ENCODE measurements around the gene CYP2A13. TPM values are rescaled to one million over a fixed set of nuclear protein-coding genes. Genes with fewer than 3 reads are reported as not detected.
"Not testable (repeated sequence)": the region's sequence is repeated elsewhere in the genome, so short reads cannot be mapped to it uniquely, and the experiment has no call there.

CYP2A13 gene
- total RNA-seq, 2 experiments from 2014 or later: not detected

- H3K9me2 ChIP-seq (ENCODE audit: insufficient read depth, low read length): no peaks in the 10 kb centered on the region
- H3K36me3 ChIP-seq (ENCODE audit: insufficient read depth, low read length): no peaks in the 10 kb centered on the region
- ChIA-PET CTCF (ENCODE audit: unreplicated experiment) (no interaction called here), POLR2A (no interaction called here)
- BruUV-seq (replicated peaks): no TSS peak
- no peak for TF ChIP-seq EZH2phosphoT487 (IDR thresholded peaks at IDR 0.05; ENCODE audit: borderline replicate concordance, low read depth, low read length)
- TF ChIP-seq CTCF (conservative IDR thresholded peaks at IDR 0.05; ENCODE audit: low read length): no peak
- DNase-seq (ENCODE audit: low spot score): no peak
- H4K20me1 ChIP-seq (ENCODE audit: insufficient read depth, low read length): no peaks in the 10 kb centered on the region
- H3K4me2 ChIP-seq (ENCODE audit: low read length): no peak overlapping the region
- H3K9me3 ChIP-seq (ENCODE audit: low read length): no peaks in the 10 kb centered on the region
- H3K79me2 ChIP-seq (ENCODE audit: insufficient read depth, low read depth, low read length): no peaks in the 10 kb centered on the region
- no peak overlapping the region for H3K4me3 ChIP-seq (ENCODE audit: low read depth, low read length, poor library complexity, severe bottlenecking)
- H3K4me1 ChIP-seq (ENCODE audit: insufficient read depth, low read length, poor library complexity, severe bottlenecking): no peaks in the 10 kb centered on the region
- no peak overlapping the region for H3K27ac ChIP-seq (ENCODE audit: low read depth, low read length, poor library complexity, severe bottlenecking)
- H2AFZ ChIP-seq (ENCODE audit: low read length): no peak overlapping the region
- intact Hi-C loops (cut with micrococcal nuclease; ENCODE audit: unreplicated experiment): no loop called here
Measured at GRCh38 chr19:41112728-41113290, 24.6 kb downstream of the CYP2A13 start.

- Histone ChIP-seq H3K4me1 (ENCODE audit: insufficient read depth, low read length, poor library complexity, severe bottlenecking) (no peaks in the 10 kb centered on the region), H2AFZ (ENCODE audit: low read length) (no peak within 1 kb of the TSS), H3K9me3 (ENCODE audit: low read length) (no peaks in the 10 kb centered on the region), H3K4me3 (ENCODE audit: low read depth, low read length, poor library complexity, severe bottlenecking) (no peak within 1 kb of the TSS), H4K20me1 (ENCODE audit: insufficient read depth, low read length) (no peaks in the 10 kb centered on the region), H3K27ac (ENCODE audit: low read depth, low read length, poor library complexity, severe bottlenecking) (no peak within 1 kb of the TSS), H3K9me2 (ENCODE audit: insufficient read depth, low read length) (no peaks in the 10 kb centered on the region), H3K79me2 (ENCODE audit: insufficient read depth, low read depth, low read length) (no peaks in the 10 kb centered on the region), H3K36me3 (ENCODE audit: insufficient read depth, low read length) (no peaks in the 10 kb centered on the region), H3K4me2 (ENCODE audit: low read length) (no peak within 1 kb of the TSS)
- no TSS peak for BruUV-seq (replicated peaks)
- intact Hi-C loops (cut with micrococcal nuclease; ENCODE audit: unreplicated experiment): no loop called here
- DNase-seq (ENCODE audit: low spot score): no peak
- POLR2A ChIA-PET: no interaction called here
- CTCF ChIA-PET (ENCODE audit: unreplicated experiment): no interaction called here
- TF ChIP-seq EZH2phosphoT487 (IDR thresholded peaks at IDR 0.05; ENCODE audit: borderline replicate concordance, low read depth, low read length): no peak
- no peak for TF ChIP-seq CTCF (conservative IDR thresholded peaks at IDR 0.05; ENCODE audit: low read length)
Measured at GRCh38 chr19:41114132-41114531, 25.9 kb downstream of the CYP2A13 start, which contains the start of gene CYP2F1. Gene CYP2F1, plus strand, starts transcription at chr19:41114432. Its CDS starts 1,757 bp downstream, at chr19:41116189.

GRCh38 chr19:41116261-41116660 is 28.0 kb downstream of the CYP2A13 start:
- DNase-seq (ENCODE audit: low spot score): no peak
- H3K27ac ChIP-seq (ENCODE audit: low read depth, low read length, poor library complexity, severe bottlenecking): no peak overlapping the region
- H3K4me1 ChIP-seq (ENCODE audit: insufficient read depth, low read length, poor library complexity, severe bottlenecking): no peaks in the 10 kb centered on the region
- BruUV-seq (replicated peaks): no TSS peak
- intact Hi-C loops (cut with micrococcal nuclease; ENCODE audit: unreplicated experiment): no loop called here
- H4K20me1 ChIP-seq (ENCODE audit: insufficient read depth, low read length): no peaks in the 10 kb centered on the region
- H3K79me2 ChIP-seq (ENCODE audit: insufficient read depth, low read depth, low read length): no peaks in the 10 kb centered on the region
- no peaks in the 10 kb centered on the region for H3K9me3 ChIP-seq (ENCODE audit: low read length)
- TF ChIP-seq CTCF (conservative IDR thresholded peaks at IDR 0.05; ENCODE audit: low read length): no peak
- TF ChIP-seq EZH2phosphoT487 (IDR thresholded peaks at IDR 0.05; ENCODE audit: borderline replicate concordance, low read depth, low read length): no peak
- no peak overlapping the region for H2AFZ ChIP-seq (ENCODE audit: low read length)
- H3K4me3 ChIP-seq (ENCODE audit: low read depth, low read length, poor library complexity, severe bottlenecking): no peak overlapping the region
- H3K4me2 ChIP-seq (ENCODE audit: low read length): no peak overlapping the region
- H3K36me3 ChIP-seq (ENCODE audit: insufficient read depth, low read length): no peaks in the 10 kb centered on the region
- H3K9me2 ChIP-seq (ENCODE audit: insufficient read depth, low read length): no peaks in the 10 kb centered on the region
- CTCF ChIA-PET (ENCODE audit: unreplicated experiment): no interaction called here
- POLR2A ChIA-PET: no interaction called here

GRCh38 chr19:41120929-41121911 is 33.0 kb downstream of the CYP2A13 start:
- H3K4me1 ChIP-seq (ENCODE audit: insufficient read depth, low read length, poor library complexity, severe bottlenecking); H3K9me2 ChIP-seq (ENCODE audit: insufficient read depth, low read length); H3K36me3 ChIP-seq (ENCODE audit: insufficient read depth, low read length); POLR2A ChIA-PET; H3K9me3 ChIP-seq (ENCODE audit: low read length); H3K79me2 ChIP-seq (ENCODE audit: insufficient read depth, low read depth, low read length); CTCF ChIA-PET (ENCODE audit: unreplicated experiment); H3K4me2 ChIP-seq (ENCODE audit: low read length); H2AFZ ChIP-seq (ENCODE audit: low read length); H4K20me1 ChIP-seq (ENCODE audit: insufficient read depth, low read length); intact Hi-C loops (cut with micrococcal nuclease; ENCODE audit: unreplicated experiment); BruUV-seq (replicated peaks); H3K27ac ChIP-seq (ENCODE audit: low read depth, low read length, poor library complexity, severe bottlenecking); H3K4me3 ChIP-seq (ENCODE audit: low read depth, low read length, poor library complexity, severe bottlenecking); DNase-seq (ENCODE audit: low spot score): not testable (repeated sequence)
